ENCODE data around the gene ARL4D.
"Not testable (repeated sequence)": the region's sequence is repeated elsewhere in the genome, so short reads cannot be mapped to it uniquely, and the experiment has no call there.

Gene ARL4D, protein sequence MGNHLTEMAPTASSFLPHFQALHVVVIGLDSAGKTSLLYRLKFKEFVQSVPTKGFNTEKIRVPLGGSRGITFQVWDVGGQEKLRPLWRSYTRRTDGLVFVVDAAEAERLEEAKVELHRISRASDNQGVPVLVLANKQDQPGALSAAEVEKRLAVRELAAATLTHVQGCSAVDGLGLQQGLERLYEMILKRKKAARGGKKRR
- long read RNA-seq, donor 1, transcript ARL4D-201 (2 exons, 1,612 nt), result major isoform, 5 of 16 reads
- long read RNA-seq, donor 1, partial matches to known transcripts, result 11 of 16 reads
- long read RNA-seq, donor 1, other reads (novel, unspliced or antisense), result 0 of 16 reads
- long read RNA-seq, donor 2, partial matches to known transcripts, result 0 of 4 reads
- long read RNA-seq, donor 2, other reads (novel, unspliced or antisense), result 0 of 4 reads
- long read RNA-seq, donor 3, transcript ARL4D-201 (2 exons, 1,612 nt), result major isoform, 8 of 8 reads
- long read RNA-seq, donor 3, partial matches to known transcripts, result 0 of 8 reads
- long read RNA-seq, donor 3, other reads (novel, unspliced or antisense), result 0 of 8 reads
- long read RNA-seq, donor 4, transcript ARL4D-201 (2 exons, 1,612 nt), result major isoform, 11 of 22 reads
- long read RNA-seq, donor 4, partial matches to known transcripts, result 11 of 22 reads
- long read RNA-seq, donor 4, other reads (novel, unspliced or antisense), result 0 of 22 reads
- long read RNA-seq, donor 5, transcript ARL4D-201 (2 exons, 1,612 nt), result major isoform, 12 of 12 reads
- long read RNA-seq, donor 5, partial matches to known transcripts, result 0 of 12 reads
- long read RNA-seq, donor 5, other reads (novel, unspliced or antisense), result 0 of 12 reads
- long read RNA-seq, donor 6, transcript ARL4D-201 (2 exons, 1,612 nt), result major isoform, 7 of 7 reads
- long read RNA-seq, donor 6, partial matches to known transcripts, result 0 of 7 reads
- long read RNA-seq, donor 6, other reads (novel, unspliced or antisense), result 0 of 7 reads
- long read RNA-seq, donor 7, result 0 reads
- long read RNA-seq, donor 8, partial matches to known transcripts, result 7 of 10 reads
- long read RNA-seq, donor 8, other reads (novel, unspliced or antisense), result 0 of 10 reads

DNA sequence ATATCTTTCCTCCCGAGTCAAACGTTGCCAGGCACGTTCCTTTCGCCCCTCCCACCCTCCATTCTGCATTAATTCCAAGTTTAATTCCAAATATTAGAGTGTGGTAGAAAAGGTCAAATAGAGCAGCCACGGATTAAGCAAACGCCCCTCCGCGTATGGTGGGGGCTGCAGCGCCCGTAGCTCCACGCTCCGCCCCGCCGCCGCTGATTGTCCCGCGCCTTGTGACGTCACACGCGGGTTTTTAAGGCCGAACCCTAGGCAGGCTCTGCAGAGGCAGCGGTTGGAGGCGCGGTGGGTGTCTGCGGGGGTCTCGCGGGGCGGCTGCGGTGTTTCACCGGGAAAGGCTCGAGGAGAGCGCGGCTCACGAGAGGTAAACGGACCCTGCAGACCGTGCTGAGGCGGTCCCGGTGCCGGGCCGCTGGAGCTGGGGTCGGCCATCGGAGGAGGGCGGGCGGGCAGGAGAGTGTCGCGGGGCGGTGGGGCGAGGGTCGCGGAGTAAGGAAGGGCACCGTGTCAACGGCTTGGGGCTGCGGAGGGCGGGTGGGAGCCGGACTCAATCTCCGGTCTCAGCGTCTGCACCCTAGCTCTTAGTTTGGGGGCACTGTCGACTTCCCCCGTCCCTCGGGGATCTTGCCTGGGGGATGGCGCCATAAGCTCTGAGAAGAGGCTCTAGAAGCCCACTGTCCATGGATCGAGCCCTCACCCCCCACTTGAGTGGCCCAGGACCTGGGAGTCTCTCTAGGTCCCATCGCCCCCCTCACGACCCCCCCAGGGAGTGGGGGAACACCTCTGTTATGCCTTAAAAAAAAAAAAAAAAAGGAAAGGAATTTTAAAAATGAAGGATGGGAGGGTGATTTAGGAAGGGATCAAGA is at the start of gene ARL4D:
Gene ARL4D, plus strand, starts transcription at position 270 of the 872 bp plus-strand sequence. CDS start 740 bp downstream, outside the sequence.
- DNase-seq, result peak; percentile 88

DNA sequence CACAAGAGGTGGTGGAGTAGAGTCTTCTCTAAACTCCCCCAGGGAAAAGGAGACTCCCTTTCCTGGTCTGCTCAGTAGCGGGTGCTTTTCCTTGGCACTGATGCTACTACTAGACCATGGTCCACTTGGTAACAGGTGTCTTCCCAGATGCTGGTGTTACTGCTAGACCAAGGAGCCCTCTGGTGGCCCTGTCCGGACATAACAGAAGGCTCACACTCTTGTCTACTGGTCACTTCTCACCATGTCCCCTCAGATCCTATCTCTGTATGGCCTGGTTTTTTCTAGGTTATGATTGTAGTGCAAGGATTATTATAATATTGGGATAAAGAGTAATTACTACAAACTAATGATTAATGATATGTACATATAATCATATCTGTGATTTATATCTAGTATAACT is 49.7 kb upstream of the ARL4D start:
- no peak for DNase-seq

DNA sequence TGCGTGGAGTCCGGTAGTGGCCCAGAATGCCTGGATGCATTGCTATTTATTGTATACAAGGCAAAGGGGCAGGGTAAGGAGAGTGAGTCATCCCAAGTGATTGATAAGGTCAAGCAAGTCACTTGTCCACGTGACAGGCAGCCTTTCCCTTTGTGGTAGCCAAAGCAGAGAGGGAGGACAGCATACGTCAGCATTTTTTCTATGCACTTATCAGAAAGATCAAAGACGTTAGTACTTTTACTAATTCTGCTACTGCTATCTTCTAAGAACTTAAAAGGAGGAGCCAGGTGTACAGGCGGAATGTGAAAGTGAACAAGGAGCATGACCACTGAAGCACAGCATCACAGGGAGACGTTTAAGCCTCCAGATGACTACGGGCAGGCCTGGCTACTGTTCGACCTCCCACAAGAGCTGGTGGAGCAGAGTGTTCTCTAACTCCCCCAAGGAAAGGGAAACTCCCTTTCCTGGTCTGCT is 47.9 kb upstream of the ARL4D start:
- DNase-seq, result no peak

DNA sequence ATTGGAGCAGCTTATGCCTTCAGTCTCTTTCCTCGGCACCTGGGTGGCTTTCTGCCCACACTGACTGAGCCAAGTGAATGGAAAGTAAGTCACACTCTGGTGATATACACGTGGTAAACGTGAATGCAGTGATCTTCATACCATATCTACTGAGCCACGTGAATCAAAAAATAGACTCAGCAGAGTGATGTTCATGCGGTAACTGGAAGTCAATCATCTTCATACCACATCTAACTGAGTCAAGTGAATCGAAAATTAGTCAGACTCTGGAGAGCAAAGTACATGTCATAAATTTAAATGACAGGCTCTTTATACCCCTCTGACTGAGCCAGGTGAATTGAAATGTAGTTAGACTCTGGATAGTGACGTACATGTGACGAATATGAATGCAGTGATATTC is 47.1 kb upstream of the ARL4D start:
- no peak for DNase-seq

DNA sequence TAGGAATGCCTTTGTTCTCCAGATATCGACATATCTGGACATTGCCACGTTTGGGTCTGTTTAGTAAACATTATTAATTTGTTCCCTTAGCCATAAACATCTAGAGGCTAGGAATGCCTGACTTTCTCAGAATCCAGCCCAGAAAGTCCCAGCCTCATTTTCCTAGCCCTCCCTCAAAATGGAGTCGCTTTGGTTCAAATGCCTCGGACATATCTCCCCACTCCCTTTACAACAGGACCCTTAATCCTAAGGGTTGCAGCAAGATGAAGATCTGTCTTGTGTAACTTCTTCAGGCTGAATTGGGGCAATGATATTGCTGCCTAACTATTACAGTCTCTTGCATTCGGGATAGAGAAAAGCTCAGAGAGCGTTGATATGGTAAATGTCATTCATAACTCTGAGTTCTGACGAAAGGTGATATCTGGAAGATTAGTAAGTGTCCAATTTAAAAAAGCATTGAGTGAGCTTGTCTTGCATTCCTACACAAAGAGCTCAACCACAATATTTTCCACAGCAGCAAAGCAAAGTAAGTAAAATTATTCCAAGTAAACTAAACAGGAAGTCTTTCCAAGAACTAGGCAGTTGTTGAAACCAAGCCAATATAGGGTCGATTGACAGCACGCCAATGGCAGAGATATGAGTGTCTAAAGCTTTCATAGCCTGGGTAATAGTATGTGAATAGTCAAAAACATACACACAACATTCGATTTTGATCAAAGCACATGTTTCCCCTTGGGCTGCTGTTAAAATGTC is 46.0 kb upstream of the ARL4D start:
- no peak for DNase-seq

DNA sequence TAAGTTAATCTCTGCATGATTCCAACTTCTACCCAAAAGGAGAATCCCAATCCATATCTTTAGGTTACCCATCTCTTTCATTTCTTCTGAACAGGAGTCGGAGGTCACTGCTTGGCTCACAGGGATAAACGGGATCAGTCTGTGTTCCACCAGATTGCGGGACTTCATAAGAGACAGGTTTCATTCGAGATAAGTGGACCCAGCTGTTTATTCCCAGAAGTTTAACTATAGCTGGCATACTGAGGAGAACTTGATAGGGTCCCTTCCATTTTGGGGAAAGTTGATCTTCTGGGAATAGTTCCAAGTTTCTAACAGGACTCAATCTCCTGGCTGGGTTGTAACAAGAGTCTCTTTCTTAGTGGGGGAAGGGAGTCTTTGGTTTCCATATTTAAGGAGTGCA is 45.4 kb upstream of the ARL4D start:
- DNase-seq, result no peak

DNA sequence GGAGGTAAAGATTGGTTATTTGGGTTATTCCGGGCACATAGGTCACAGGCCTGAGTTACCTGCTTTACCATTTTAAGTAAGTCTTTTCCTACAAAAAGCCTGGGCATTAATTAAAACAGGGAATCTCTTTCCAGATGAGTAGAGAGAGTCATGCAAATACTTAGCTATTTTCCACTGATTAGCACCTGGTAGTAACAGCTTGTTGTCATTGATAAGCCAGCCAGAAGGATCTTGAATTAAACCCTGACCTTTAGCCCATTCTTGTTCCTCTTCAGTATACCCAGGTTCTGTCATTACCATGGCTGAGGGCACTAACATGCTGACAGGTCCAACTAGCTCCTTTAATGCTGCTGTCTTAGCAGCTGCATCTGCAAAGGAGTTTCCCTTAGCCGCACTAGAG is 44.4 kb upstream of the ARL4D start:
- no peak for DNase-seq

DNA sequence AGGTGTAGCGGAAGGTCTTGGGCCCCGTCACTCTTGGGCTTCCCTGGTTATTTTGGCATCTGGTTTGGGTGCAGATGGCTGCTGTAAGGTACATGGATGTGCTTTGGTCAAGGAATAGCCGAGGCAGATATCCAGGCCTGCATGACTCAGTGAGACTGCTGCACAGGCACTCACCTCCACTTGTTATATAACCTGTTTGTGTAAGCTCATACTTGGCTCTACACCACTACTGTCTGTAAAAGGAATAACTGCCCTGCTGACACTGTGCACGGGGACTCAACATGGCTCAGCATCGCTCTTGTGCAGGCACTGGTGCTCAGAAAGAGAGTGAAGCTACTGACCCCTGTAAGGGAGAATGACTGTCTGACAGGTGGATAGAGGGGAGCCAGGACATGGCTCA is 42.3 kb upstream of the ARL4D start:
- DNase-seq, result no peak

DNA sequence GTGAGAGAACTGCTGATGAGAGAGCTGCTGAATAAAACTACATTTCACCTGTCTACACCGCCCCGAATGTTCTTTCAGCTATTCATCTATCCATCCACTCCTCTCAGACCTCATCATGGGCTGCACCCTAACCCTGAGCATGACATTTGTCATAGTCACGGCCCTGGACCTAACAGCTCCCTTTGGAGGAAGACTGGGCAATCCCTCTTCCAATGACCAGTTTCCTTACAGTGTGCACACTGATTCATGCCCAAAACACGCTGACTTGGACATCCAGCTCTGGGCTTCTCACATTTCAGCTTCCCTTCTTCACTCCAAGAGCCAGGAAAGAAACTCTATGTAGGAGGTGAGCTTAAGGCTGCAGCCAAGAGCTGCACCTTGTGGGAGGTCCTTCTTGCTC is 41.8 kb upstream of the ARL4D start:
- DNase-seq, result no peak

DNA sequence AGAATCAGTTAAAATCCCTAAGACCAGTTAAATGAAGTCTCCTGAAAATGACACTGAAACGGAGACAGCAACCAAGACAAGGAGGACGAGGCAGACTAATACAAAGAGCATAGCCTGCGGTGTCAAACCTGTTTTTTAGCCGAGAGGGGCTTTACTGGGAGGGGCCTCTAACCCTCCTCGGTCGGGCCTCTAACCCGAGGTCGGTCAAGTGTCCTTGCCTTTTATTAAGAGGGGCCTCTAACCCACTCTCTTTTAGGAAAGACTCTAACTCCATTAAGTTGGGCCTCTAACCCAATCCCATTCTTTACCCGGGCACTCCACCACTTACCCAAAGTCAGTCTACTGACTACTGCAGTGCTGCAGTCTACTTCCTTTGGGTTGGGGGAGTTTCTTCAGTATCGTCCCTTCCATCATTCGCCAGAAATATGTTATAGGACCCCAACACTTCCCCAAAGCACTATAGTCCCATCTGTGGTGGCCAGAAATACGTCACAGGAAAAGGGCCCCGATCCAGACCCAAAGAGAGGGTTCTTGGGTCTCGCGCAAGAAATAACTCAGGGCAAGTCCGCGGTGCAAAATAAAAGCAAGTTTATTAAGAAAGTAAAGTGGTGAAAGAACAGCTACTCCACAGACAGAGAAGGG is 39.2 kb upstream of the ARL4D start:
- no peak for DNase-seq

DNA sequence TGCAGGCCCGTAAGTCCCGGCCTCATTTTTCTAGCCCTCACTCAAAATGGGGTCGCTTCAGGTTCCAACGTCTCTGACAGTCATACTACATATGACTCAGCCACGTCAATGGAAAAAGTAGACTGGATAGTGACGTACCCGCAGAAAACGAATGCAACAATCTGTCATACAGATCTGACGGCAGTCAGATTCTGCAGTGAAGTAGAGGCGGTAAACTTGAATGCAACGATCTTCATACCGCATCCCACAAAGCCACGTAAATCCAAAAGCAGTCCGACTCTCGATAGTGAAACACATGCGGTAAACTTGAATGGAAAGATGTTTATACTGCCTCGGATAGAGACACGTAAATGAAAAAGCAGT is 38.4 kb upstream of the ARL4D start:
- DNase-seq, result no peak

DNA sequence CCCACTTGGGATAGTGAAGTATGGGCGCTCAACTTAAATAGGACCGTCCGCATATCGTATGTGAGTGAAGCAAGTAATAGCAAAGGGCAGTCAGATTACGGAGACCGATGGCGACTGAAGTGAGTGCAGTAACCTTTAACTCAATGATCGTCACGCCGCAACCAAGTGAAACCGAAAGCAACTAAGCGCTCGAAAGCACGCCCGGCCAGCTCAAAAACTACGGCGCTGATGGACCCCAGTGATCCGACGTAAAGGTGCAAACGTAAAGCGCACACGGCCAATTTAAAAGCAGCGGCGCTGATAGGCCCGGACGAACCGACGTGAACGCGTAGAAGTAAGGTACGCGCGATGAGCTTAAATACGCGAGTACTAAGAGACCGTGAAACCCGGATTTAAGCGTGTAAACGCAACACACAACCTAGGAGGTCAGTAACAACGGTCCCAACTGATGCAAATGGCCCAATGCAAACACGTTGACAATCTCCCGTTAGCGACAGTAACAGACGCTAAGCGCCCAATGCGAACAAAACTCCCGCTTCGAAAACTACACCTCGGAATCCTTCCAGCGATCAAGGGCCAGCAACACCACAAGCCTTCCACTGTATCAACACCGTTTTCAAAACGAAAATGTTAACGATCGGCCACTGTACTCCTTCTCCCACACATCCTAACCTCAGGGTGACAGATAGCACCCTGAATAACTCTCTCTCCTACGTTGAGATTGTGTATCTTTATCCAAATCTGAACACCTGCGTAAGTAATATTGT is 37.9 kb upstream of the ARL4D start:
- DNase-seq, result peak; percentile 82

DNA sequence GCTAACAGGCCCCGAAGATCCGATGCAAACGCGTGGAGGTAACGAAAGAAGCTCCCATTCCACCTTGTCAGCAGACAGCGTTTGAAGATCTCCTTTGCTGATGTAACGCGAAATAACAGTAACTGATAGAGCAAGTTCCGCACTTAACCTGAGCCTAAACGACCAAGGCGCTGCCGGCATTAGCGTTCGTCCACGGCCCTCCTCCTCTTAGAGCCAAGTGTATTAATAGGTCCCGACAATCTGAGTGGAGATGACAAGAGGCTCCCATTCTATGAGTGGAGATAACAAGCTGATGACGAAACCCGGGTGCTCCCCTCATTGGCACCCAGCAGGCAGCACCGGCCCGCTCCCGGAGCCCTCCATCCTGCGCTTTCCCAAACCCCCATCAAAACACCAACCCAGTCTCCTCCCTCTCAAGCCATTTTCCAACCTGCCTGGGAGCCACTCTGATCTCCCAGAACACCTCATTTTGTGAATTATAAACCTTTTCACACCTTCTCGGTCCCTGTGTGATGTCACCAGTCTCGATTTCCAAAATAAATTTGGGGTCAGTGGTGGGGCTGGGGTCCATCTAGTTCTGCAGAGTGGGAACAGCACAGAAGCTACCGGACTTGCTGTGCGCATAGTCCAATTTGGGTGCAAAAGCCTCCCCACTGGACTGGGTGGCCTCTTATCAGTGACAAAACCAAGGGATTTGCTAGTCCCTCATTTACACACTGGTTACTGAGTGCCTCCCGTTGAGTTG is 35.4 kb upstream of the ARL4D start:
- DNase-seq, result no peak

DNA sequence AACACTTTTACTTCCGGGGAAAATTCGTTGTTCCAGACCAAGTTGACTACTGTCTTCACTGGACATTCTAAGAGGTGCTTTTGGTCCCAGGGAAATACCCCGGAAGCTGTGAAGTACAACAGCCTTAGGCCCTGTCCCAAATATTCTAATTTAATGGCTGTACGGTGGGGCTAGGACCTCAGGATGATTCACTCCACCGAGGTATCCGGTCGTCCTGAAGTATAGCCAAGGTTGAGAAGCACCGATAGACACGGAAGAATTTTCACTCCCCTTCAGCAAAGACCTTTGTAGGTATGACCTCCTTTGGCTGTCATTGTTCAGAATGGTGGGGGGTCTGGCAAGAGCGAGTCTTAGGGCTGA is 34.9 kb upstream of the ARL4D start:
- no peak for DNase-seq

DNA sequence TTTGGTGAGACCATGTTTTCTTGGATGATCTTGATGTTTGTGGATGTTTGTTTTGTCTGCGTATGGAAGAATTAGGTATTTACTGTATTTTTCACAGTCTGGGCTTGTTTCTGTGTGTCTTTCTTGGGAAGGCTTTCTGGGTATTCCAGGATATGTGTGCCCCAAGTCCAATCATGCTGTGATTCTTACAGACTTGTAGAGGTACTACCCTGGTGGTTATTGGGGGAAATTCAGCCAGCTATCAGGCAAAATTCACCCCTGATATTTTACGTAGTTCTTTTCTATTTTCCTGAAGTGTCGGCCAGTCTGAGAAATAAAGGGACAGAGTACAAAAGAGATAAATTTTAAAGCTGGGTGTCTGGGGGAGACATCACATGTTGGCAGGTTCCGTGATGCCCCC is 33.4 kb upstream of the ARL4D start:
- DNase-seq, result no peak

DNA sequence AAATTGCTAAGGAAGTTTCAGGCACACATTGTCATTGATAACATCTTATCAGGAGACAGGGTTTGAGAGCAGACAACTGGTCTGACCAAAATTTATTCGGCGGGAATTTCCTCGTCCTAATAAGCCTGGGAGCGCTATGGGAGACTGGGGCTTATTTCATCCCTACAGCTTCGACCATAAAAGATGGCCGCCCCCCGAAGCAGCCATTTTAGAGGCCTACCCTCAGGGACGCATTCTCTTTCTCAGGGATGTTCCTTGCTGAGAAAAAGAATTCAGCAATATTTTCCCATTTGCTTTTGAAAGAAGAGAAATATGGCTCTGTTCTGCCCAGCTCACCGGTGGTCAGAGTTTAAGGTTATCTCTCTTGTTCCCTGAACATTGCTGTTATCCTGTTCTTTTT is 32.9 kb upstream of the ARL4D start:
- DNase-seq, result not testable (repeated sequence)

DNA sequence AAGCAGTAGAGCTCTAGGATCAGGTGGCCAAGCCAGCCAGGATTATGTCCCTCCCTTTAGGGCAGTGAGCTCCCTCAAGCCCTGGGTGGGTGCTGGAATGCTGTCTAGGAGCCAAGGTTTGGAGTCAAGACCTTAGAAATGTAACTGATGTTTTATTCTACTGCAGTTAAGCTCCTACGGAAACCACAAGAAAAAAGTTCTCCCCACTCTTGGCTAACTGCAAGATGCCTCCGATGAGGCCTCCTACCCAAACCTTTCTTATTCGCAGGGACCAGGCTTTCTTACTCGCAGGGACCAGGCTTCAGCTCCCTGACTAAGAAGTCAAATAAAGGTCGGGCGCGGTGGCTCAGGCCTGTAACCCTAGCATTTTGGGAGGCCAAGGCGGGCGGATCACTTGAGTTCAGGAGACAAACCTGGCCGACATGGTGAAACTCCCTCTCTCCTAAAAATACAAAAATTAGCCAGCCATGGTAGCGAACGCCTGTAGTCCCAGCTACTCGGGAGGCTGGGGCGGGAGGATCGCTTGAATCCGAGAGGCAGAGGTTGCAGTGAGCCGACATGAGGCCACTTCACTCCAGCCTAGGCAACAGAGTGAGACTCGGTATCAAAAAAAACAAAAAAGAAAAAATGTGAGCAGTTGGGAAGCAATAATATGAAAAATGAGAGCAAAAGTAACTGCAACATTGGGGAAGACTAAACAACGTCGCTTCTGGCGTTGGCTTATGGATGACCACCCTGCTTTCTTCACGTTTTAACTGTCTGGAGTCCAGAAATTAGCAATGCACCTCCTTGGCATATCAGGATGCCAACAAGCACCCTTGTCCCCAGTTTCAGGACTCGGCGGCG is 31.7 kb upstream of the ARL4D start:
- DNase-seq, result no peak

DNA sequence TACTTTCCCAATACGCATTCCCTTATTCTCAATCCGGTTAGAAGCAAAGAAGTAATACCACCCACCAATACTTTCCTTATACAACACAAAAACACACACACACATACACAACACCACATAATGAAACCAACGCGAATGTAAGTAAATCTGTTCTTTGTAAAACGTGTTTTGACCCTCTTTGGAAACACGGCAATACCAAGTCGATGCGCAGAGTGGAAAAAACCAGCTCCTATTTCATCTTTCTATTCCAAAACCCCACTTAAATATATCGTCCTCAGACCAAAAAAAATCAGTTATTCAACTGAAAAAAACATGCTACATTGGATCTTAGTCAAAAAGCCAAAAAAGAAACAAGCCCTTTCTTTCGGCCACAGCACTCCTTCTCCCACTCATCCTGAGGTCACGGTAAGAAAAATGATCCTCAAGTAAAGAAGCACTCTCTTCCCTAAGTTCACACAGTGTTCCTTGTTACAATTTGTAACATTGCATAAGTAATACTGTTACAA is 31.0 kb upstream of the ARL4D start:
- DNase-seq, result no peak

Data from right kidney (tissue), 9 donors.